Measurements from ENCODE around the gene MDGA2.
"Not testable (repeated sequence)": the region's sequence is repeated elsewhere in the genome, so short reads cannot be mapped to it uniquely, and the experiment has no call there.

Gene MDGA2

DNA sequence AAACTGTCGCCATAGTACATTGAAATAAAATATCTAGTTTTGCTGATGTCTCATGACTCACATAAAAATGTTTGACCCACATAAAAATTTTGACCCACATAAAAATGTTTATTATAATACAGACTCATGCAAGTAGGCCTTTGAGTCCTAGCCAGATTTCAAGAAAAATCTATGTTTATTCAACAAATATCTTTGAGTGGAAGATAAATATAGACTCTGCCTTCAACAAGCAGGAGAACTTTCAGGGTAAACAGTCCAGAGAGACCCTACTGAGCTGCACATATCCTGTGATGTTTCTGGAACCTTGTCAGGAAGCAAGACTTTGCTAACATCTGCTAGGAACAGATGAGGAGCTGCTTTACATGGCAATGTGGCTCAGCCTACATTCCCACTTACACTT is 283.1 kb downstream of the MDGA2 start:
- H3K4me3 ChIP-seq (ENCODE audit: low read length), result no peak overlapping the region
- DNase-seq (ENCODE audit: low read depth, low spot score), result no peak

DNA sequence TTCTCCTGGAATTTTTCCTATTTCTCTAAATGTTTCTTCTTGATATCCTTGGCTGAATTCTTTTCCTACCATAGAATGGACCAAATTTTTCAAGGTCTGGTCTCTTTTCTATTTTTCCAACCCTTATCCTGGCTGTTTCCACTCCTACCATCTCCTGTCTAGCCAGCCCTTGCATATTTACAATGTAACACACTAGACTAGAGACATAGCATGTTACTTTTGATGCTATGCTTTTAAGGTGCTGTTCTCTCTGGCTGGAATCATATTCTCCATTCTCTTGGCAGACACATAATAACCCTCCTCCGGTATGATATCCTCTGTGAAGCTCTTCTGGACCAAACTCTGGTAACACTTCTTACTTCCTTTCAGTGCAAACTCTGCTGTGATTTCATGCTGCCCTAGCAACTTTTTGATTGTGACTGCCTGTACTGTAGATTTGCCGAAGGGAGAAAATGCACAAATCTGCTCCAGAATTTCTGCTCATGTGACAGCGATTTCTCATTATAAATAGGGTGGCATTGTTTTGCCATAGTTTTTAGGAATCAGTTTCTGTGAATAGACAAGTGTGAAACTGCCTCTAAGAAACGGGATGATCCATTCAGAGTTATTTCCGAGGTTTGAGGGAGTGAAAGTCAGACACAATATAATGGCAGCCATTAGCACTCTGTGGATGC is 284.4 kb downstream of the MDGA2 start:
- no peak for DNase-seq (ENCODE audit: low read depth, low spot score)
- no peak overlapping the region for H3K4me3 ChIP-seq (ENCODE audit: low read length)

DNA sequence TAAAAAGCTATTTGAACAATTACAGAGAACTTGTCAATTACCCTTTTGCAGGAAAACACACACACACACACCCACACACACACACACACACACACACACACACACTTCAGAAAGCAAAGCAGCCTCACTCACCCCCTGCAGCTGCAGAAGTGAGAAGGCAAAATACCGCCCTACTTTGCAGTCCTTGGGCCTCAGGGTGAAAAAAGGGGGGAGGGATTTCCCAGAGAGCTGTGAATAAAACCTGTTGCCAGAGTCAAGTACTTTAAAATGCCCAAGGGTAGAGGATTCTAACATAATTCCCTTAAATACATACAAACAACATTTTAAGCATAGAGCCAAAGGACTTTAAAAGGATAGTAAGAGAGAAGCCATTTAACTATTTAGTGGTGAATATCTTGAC is 285.9 kb downstream of the MDGA2 start:
- no peak for DNase-seq (ENCODE audit: low read depth, low spot score)
- no peak overlapping the region for H3K4me3 ChIP-seq (ENCODE audit: low read length)

DNA sequence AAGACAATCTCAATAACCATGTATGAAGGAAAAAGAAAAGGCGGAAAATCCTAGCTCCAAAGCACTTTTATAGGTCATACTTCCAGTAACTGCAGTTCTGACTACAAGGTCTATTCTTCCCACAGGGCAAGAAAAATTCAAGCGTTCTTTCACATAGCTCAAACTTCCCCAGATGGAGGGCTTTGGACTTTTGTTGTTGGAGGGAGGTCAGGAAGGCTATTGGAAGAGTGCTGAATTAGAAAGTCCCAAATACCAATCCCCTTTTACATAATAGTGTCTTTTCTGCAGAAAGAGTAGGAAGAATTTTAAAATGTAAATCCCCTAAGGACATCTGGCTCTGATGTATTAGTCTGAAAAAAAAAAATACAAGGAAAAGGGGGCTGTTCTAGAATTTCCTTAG is 309.4 kb downstream of the MDGA2 start:
- no peak overlapping the region for H3K4me3 ChIP-seq (ENCODE audit: low read length)
- DNase-seq (ENCODE audit: low read depth, low spot score), result no peak

DNA sequence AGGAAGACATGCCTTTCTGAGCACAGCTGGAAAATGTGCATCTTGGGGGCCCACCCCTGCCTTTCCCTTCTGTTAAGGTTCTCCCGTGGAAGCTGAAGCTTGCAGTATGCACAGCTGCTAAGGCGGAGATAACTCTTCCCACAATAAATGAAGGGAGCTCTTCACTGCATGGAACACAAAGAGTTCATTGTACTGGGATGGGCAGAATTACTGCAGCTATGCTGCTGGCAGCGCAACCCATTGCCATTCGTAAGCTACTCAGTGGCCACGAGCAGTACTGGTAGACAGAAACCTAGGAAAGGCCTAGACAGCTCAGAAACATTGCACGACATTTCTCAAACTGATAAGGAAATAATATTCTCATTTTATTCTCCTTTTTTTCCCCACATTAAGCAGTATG is 310.2 kb downstream of the MDGA2 start:
- no peak overlapping the region for H3K4me3 ChIP-seq (ENCODE audit: low read length)

DNA sequence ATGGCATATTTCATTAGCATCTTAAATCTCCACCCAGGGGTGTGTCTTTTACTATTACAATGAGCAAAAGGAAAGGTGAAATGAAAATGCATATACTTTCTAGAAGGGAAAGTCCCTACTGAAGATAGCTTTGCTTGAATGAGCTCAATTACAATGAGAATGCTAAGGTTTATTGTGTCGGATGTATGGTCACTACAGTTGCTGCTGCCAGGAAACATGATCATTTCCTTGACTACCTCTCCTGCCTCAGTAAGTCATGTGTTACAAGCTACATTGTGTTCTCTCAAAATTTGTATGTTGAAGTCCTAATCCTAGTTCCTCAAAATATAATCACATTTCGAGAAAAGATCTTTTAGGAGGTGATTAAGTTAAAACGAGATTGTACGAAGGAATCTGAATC is 322.2 kb downstream of the MDGA2 start:
- no peak overlapping the region for H3K4me3 ChIP-seq (ENCODE audit: low read length)
- no peak for DNase-seq (ENCODE audit: low read depth, low spot score)

More for the DNA sequence above, 310.2 kb downstream of the MDGA2 start:
- no peak for DNase-seq (ENCODE audit: low read depth, low spot score)

DNA sequence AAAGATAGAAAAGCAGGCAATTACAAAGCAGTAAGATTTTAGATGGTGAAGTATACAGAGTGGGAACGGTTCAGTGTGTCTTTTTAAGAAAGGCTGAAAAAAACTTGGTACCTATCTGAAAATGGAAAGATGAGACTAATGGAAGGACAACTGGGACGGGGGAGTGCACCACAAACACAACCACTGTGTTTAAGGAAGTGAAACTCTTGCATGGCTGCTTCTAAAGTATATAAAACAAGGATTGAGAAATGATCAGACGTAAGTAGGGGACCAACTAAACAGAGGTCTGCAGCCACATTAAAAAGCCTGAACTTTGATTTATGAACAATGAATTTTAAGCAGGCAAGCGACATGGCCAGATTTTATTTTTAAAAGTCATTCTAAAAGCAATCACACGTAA is 328.6 kb downstream of the MDGA2 start:
- no peak for DNase-seq (ENCODE audit: low read depth, low spot score)
- no peak overlapping the region for H3K4me3 ChIP-seq (ENCODE audit: low read length)

DNA sequence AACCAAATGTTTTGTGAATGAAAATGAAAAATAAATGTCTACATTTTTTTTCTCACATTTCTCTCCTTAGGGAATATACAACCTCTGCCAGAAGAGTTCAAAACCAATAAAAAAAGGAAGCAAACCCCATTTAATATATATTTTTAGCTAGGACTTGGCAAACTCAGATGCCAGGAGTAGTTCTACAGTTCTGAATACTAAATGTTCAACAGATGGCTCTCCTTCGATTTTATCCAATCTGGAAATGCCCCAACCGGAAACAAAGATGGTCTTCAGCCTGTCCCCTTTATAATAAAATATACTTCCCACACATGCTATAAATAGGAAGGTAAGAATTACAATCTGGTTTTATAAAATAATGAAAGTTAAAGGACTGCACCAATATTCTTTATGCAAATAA is 330.4 kb downstream of the MDGA2 start:
- H3K4me3 ChIP-seq (ENCODE audit: low read length), result no peak overlapping the region
- DNase-seq (ENCODE audit: low read depth, low spot score), result no peak

DNA sequence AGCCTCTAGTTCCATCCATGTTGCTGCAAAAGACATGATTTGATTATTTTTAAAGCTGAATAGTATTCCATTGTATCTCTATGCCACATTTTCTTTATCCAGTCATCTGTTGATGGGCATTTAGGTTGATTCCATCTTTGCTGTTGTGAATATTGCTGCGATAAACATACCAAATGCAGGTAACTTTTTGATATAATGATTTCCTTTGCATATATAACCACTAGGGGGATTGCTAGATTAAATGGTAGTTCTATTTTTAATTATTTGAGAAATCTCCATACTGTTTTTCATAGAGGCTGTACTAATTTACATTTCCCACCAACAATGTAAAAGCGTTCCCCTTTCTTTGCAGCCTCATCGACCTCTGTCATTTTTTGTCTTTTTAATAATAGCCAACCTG is 342.5 kb downstream of the MDGA2 start:
- H3K4me3 ChIP-seq (ENCODE audit: low read length), result no peak overlapping the region
- DNase-seq (ENCODE audit: low read depth, low spot score), result no peak

DNA sequence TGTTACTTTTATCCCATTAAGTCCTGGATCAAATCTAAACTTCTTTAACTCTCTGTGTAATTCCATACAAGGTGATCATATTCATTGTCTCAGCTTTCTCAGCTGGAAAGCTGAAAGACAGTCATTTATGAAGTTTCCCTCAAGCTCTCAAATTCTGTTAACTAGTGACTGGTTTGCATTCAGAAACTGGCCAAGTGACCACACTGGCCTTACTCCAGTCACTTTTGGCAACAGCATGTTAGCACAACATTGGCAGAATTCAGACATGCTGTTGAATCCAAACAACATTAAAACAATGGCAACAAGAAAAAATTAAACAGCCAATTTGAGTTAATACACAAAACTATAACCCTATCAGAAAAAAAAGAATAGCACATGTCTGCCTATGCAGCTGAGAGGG is 343.3 kb downstream of the MDGA2 start:
- no peak for DNase-seq (ENCODE audit: low read depth, low spot score)
- H3K4me3 ChIP-seq (ENCODE audit: low read length), result no peak overlapping the region

DNA sequence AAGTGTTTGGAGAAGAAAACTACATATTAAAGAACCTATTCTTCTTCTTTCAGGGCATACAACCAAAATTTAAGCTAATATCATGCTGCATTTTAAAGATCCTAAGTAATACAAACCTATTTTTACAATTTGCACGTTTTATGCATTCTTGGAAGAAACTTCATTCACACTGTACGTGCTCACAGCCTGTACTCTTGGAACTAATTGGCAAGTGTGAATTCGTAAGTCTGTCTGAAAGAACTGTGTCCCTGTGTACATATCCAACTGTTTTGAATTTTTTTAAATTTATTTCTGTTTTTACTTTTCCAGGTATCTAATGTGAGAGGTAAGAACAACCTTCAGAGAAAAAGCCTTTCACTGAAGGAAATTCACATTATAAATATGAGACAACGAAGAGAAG is 347.0 kb downstream of the MDGA2 start:
- H3K4me3 ChIP-seq (ENCODE audit: low read length), result no peak overlapping the region
- DNase-seq (ENCODE audit: low read depth, low spot score), result no peak

DNA sequence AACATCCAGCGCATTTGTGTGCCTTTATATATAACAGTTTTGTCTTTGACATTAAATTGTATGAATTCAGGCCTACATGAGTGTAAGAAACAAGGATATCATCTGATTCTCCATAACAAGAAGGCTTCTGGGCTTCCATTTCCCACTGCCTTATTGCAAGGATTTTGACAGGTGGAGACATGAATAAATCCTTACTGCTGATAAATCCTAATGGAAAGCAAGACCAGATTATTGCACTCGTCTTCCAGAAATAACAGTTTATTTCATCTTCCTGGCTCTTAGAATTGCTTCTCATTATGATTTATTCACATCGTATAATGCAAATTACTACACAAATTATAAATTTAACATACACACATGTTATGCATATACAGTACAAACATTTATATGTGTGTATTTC is 348.1 kb downstream of the MDGA2 start:
- H3K4me3 ChIP-seq (ENCODE audit: low read length), result no peak overlapping the region
- DNase-seq (ENCODE audit: low read depth, low spot score), result no peak

DNA sequence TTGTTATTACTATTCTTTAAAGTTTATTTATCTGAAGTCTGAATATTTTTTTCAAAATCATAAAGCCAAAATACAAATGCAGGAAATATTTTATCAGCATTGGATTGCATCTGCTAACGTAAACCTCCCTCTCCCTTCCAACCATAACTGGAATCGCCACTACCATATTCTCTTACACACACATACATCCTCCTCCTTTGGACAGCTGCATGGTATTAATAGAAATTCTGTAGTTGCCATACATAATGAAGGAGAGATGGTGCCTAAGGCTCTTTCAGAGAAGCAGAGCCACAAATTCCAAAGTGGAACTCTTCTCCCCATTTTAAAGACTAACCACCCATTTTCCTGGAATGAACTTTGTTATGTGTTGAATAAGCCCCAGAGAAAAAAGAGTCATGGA is 352.7 kb downstream of the MDGA2 start:
- H3K4me3 ChIP-seq (ENCODE audit: low read length), result no peak overlapping the region
- DNase-seq (ENCODE audit: low read depth, low spot score), result no peak

DNA sequence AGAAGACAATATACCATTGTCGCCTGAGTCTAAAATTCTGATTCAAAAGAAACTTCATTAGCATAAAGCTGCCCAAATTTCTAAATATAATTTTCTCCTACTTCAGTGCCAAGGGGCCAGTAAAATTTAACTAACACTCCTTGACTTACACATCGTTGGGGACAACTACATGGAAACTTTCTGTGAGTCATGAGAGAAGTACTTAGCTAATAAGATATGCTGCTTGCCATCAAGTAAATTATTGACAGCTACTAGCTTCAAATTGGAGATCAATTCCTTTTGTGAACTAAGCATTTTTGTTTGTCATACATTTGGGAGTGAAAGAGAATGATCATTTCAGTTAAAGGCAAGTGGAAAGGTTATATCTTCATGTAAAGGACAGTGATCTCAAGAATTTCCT is 373.3 kb downstream of the MDGA2 start:
- H3K4me3 ChIP-seq (ENCODE audit: low read length), result no peak overlapping the region
- DNase-seq (ENCODE audit: low read depth, low spot score), result no peak

DNA sequence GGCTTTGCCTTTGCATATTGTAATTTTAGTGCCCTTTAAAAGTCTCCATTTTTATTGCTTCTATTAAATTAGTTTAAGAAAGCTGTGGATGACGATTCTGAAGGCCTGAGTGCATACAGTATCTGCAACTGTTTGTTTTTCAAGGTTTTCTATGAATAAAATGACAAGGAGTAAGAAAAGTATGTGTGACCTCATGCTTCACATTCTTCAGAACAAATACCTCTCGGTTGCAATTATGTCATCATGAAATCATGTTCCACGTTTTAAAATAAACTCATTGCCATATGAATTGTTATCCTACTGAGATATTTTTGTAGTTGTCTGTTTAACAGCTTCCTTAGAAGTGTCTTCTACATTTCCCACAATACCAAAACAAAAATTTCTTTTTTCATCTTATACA is 374.6 kb downstream of the MDGA2 start:
- no peak for DNase-seq (ENCODE audit: low read depth, low spot score)

DNA sequence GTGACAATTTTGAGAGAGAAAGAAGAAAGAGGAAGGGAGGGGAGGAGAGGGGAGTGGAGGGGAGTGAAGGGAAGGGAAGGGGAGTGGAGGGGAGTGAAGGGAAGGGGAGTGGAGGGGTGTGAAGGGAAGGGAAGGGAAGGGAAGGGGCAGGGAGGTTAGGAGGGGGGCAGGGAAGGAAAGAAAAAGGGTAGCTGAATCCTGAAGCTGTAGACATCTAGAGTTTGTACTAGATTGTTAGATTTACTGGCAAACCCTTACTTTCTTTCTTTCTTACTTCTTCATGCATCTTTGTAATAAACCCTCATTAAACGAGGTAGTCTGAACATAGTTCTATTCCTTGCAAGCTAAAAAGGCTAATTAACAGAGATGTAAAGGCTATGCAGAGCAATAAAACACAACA is 378.0 kb downstream of the MDGA2 start:
- H3K4me3 ChIP-seq (ENCODE audit: low read length), result no peak overlapping the region
- no peak for DNase-seq (ENCODE audit: low read depth, low spot score)

More for the DNA sequence above, 374.6 kb downstream of the MDGA2 start:
- H3K4me3 ChIP-seq (ENCODE audit: low read length), result no peak overlapping the region

DNA sequence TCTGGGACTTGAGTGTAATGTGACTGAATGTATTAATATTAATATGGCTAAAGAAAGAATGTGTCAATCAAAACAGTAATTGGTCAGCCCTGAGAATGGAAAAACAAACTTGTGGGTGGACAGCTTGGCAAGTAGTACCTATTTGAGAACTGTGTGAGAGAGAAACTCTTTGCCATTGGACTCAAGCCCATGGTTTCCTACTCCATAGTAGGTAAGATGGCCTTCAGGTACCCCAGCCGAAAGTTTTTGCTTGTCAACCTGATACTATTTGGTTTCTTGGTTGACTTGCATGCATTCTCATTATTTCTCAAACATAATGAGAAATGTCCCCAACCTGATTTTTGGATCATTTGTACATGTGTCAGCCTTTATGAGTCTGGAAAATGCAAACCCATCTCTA is 391.1 kb downstream of the MDGA2 start:
- DNase-seq (ENCODE audit: low read depth, low spot score), result no peak
- H3K4me3 ChIP-seq (ENCODE audit: low read length), result no peak overlapping the region

DNA sequence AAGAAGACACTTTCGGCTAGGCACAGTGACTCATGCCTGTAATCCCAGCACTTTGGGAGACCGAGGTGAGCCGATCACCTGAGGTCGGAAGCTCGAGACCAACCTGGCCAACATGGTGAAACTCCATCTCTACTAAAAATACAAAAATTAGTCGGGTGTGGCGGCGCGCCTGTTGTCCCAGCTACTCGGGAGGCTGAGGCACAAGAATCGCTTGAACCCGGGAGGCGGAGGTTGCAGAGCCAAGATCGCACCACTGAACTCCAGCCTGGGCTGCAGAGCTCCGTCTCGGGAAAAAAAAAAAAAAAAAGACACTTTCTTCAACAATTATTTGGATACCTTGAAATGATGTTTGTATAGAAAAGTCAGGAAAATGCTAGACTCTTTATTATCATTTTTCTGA is 393.6 kb downstream of the MDGA2 start:
- not testable (repeated sequence) for H3K4me3 ChIP-seq (ENCODE audit: low read length); DNase-seq (ENCODE audit: low read depth, low spot score)

DNA sequence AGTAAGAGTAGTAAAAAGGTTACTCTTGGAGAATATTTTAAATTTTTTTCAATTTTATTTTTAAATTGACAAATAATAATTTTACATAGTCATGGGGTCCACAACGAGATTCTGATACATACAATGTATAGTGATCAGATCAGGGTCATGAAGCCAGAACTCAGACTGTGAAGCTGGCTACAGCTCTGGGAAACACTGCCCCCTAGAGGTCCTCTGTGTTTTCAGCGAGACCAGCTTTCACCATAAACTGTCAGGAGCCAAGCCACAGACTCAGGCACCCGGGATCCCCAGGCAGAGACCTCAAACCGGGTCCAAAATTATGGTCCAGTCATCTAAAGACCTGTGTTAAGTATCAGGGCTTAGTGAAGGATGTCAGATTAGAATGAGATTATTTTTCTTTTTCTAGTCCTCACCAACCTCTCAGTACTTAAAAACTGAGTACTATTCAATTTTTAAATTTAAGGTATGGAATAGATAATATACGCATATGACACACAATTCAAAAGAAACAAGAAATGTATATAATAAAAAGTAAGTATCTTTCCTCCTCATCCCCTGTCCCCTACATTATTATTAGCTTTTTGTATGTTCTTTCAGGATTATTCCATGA is 397.1 kb downstream of the MDGA2 start:
- peak; percentile 37 for DNase-seq (ENCODE audit: low read depth, low spot score)
- H3K4me3 ChIP-seq (ENCODE audit: low read length), result no peak overlapping the region

DNA sequence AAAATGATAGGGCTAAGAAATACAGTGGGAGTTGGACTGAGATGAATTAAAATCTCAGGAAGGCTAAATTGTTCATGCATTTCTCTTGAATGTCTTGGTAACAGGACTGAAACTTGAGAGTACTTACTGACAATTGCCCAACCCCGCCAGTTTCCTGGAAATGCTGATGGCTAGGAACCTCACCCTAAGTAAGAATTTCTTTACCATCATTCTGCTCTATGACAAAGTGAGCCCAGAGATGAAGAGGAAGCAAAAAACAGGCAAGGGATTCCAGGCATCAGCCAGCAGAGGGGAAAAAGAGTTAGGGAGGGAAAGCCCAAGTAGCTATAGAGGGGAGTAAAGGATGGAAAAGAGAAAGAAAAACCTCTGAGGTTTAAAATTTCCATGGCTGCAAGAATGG is 397.7 kb downstream of the MDGA2 start:
- no peak for DNase-seq (ENCODE audit: low read depth, low spot score)
- no peak overlapping the region for H3K4me3 ChIP-seq (ENCODE audit: low read length)

DNA sequence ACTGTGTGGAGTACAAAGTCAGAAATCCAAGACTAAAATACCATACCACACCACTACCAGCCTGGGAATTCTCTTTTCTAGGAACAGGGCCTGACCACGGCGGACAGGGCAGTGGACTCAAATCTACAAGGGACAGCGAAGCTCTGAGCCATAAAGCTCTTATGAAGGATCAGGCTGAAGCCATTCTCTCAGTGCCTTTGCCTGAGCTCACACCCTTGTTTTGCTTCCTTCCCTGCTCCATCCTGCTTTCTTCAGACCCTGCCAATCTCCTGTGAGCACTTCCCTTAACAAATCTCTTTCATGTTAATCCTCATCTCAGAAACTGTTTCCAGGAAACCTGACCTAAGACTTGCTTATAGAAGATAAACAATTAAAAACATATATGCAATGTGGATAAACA is 398.5 kb downstream of the MDGA2 start:
- DNase-seq (ENCODE audit: low read depth, low spot score), result no peak
- H3K4me3 ChIP-seq (ENCODE audit: low read length), result no peak overlapping the region

All from Jurkat, Clone E6-1 (cell line).